Endothelial cell of umbilical vein (primary cell): Measurements from ENCODE around the gene UST.

ENCODE experiments used
- EZH2 ChIP-seq: IDR thresholded peaks from 2 replicates; pipeline ENCODE4 v1.6.1; 2012; ENCODE audit warnings: borderline replicate concordance, low read depth, mild to moderate bottlenecking, moderate library complexity, low read length, inconsistent platforms; ENCODE audit not compliant: severe bottlenecking
- GATA2 ChIP-seq: IDR thresholded peaks from 2 replicates; pipeline ENCODE4 v1.7.0; 2011; ENCODE audit warnings: low read depth, mild to moderate bottlenecking, moderate library complexity, mixed read lengths, low read length; ENCODE audit not compliant: insufficient read length, insufficient read depth
- JUN ChIP-seq: IDR thresholded peaks from 2 replicates; pipeline ENCODE4 v1.6.1; 2011; ENCODE audit warnings: borderline replicate concordance, low read depth; ENCODE audit not compliant: insufficient read length, insufficient read depth
- MYC ChIP-seq: IDR thresholded peaks from one replicate; pipeline ENCODE4 v1.6.1; 2011; ENCODE audit warnings: mild to moderate bottlenecking, low read depth, low read length
- POLR2A ChIP-seq: IDR thresholded peaks from 2 replicates; pipeline ENCODE4 v1.6.1; 2012; ENCODE audit warnings: low read depth, mild to moderate bottlenecking, control low read depth, low read length
- POLR2AphosphoS5 ChIP-seq: IDR thresholded peaks from 2 replicates; pipeline ENCODE4 v1.6.1; 2012; ENCODE audit warnings: low read depth, mild to moderate bottlenecking, control low read depth, low read length, moderate library complexity; ENCODE audit not compliant: insufficient read depth
- TF ChIP-seq, protein P1 (sequence below): IDR thresholded peaks from 2 replicates; pipeline ENCODE4 v1.6.1; 2011; ENCODE audit not compliant: insufficient read depth, insufficient read length
- TF ChIP-seq, protein P2 (sequence below), 2 donors: IDR thresholded peaks; 1 replicate in 1 of 2; 2 replicates in 1 of 2; pipeline ENCODE4 v1.5.1; 2011; ENCODE audit warnings: low read length in 2 of 2, mild to moderate bottlenecking in 2 of 2, moderate library complexity in 2 of 2, control low read depth in 1 of 2, inconsistent platforms in 1 of 2, low read depth in 1 of 2; ENCODE audit not compliant: insufficient read depth in 1 of 2; ENCODE audit errors: extremely low read depth in 1 of 2

DNA sequence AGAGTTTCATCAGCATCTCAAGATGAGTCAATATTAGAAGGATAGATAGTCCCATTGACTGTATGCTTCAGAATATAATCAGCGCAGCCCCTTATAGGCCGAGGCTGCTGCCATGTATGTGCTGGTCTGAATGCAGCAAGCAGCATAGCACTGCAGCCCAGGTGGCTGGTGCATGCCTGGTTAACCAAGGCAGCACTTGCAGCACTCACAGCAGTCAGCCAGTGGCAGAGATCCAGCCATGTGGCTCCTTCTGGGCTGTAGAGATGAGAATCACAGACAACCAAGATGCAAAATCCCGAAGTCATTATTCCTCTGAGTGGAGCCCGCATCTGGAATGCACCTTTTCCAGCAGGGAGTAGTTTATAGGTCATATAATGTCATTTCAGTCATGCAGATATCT is 251.9 kb downstream of the UST start:
- TF ChIP-seq, protein P1, sequence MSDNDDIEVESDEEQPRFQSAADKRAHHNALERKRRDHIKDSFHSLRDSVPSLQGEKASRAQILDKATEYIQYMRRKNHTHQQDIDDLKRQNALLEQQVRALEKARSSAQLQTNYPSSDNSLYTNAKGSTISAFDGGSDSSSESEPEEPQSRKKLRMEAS, result no peak
- TF ChIP-seq POLR2AphosphoS5 (no peak), JUN (no peak), EZH2 (no peak), POLR2A (no peak), MYC (no peak), GATA2 (no peak)
- TF ChIP-seq, protein P2, sequence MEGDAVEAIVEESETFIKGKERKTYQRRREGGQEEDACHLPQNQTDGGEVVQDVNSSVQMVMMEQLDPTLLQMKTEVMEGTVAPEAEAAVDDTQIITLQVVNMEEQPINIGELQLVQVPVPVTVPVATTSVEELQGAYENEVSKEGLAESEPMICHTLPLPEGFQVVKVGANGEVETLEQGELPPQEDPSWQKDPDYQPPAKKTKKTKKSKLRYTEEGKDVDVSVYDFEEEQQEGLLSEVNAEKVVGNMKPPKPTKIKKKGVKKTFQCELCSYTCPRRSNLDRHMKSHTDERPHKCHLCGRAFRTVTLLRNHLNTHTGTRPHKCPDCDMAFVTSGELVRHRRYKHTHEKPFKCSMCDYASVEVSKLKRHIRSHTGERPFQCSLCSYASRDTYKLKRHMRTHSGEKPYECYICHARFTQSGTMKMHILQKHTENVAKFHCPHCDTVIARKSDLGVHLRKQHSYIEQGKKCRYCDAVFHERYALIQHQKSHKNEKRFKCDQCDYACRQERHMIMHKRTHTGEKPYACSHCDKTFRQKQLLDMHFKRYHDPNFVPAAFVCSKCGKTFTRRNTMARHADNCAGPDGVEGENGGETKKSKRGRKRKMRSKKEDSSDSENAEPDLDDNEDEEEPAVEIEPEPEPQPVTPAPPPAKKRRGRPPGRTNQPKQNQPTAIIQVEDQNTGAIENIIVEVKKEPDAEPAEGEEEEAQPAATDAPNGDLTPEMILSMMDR (IDR thresholded peaks at IDR 0.05; ENCODE audit: extremely low read depth in 1 of 2, insufficient read depth in 1 of 2, low read depth in 1 of 2, low read length in 2 of 2), result no peak
